Caco-2 (cell line): ENCODE measurements around the gene ATP1A1. TPM values are rescaled to one million over a fixed set of nuclear protein-coding genes. Genes with fewer than 3 reads are reported as not detected.

ENCODE experiments used
- BruUV-seq: library from RNA; stranded (reverse); fragments of 400-500 nt; replicated peaks from 2 replicates; lab custom pipeline; 2021; lab: Mats Ljungman, UMichigan
- CTCF ChIA-PET: fragments of 300-600 bp; sonication (Branson Sonifier 250); formaldehyde crosslinking; loops from one replicate; lab custom pipeline; 2022; ENCODE audit warnings: antibody characterized with exemption; lab: Charles Lee
- POLR2A ChIA-PET: fragments of 300-600 bp; sonication (Branson Sonifier 250); formaldehyde crosslinking; loops from one replicate; lab custom pipeline; 2022; ENCODE audit warnings: antibody characterized with exemption; lab: Charles Lee
- DNase-seq, 2 experiments: peaks; one replicate each; pipeline versions ENCODE4 v3.0.0 to v3.0.0-alpha.2; 2020 to 2022
- H3K27me3 ChIP-seq: replicated peaks from 2 replicates; pipeline ENCODE4 v1.6.0; 2011; ENCODE audit warnings: low read length; ENCODE audit not compliant: control insufficient read depth, insufficient read depth
- H3K36me3 ChIP-seq: 2 replicates; pipeline ENCODE4 v1.5.1; 2011; ENCODE audit warnings: low read length; ENCODE audit not compliant: control insufficient read depth, insufficient read depth
- H3K4me1 ChIP-seq: fragments of 250-450 bp; sonication (Bioruptor Pico); 2 replicates; pipeline ENCODE4 v1.5.1; 2020; ENCODE audit warnings: mild to moderate bottlenecking
- H3K4me3 ChIP-seq: 2 replicates; pipeline ENCODE4 v1.5.1; 2011; ENCODE audit warnings: low read depth, mild to moderate bottlenecking, control low read depth, low read length
- H3K9me3 ChIP-seq: fragments of 250-450 bp; sonication (Bioruptor Pico); 2 replicates; pipeline ENCODE4 v1.5.1; 2020; ENCODE audit warnings: mild to moderate bottlenecking, moderate library complexity
- H3K27ac Mint-ChIP-seq: one replicate; pipeline ENCODE4 v1.8.0; 2022; ENCODE audit warnings: mixed read lengths; ENCODE audit not compliant: unreplicated experiment
- H3K27me3 Mint-ChIP-seq: one replicate; pipeline ENCODE4 v1.8.0; 2022; ENCODE audit warnings: mixed read lengths; ENCODE audit not compliant: insufficient read depth, unreplicated experiment
- H3K36me3 Mint-ChIP-seq: one replicate; pipeline ENCODE4 v1.8.0; 2022; ENCODE audit warnings: mild to moderate bottlenecking, mixed read lengths; ENCODE audit not compliant: insufficient read depth, unreplicated experiment
- H3K4me1 Mint-ChIP-seq: one replicate; pipeline ENCODE4 v1.8.0; 2022; ENCODE audit warnings: low read depth, mixed read lengths; ENCODE audit not compliant: unreplicated experiment
- H3K4me3 Mint-ChIP-seq: one replicate; pipeline ENCODE4 v1.8.0; 2022; ENCODE audit warnings: mild to moderate bottlenecking, moderate library complexity, mixed read lengths; ENCODE audit not compliant: unreplicated experiment
- H3K9me3 Mint-ChIP-seq: one replicate; pipeline ENCODE4 v1.8.0; 2022; ENCODE audit warnings: mixed read lengths; ENCODE audit not compliant: unreplicated experiment
- CTCF ChIP-seq, 2 experiments: fragments of 200-600 bp in 1 of 2; IDR thresholded peaks; 1 replicate in 1 of 2; 2 replicates in 1 of 2; pipeline versions ENCODE4 v1.5.1 to v1.8.0; 2011 to 2022; ENCODE audit warnings: antibody characterized with exemption in 1 of 2, control low read depth in 1 of 2, inconsistent platforms in 1 of 2, low read depth in 1 of 2, low read length in 1 of 2, mild to moderate bottlenecking in 1 of 2, moderate library complexity in 1 of 2; ENCODE audit not compliant: insufficient read depth in 1 of 2, severe bottlenecking in 1 of 2, unreplicated experiment in 1 of 2
- intact Hi-C: fragments of 100-400 bp; cut with micrococcal nuclease; formaldehyde crosslinking; loops from one replicate; pipeline ENCODE4 v1.10.0; 2022; ENCODE audit not compliant: unreplicated experiment
- total RNA-seq: library from RNA; stranded (reverse); gene quantifications from 2 replicates; pipeline ENCODE4 v1.2.3, GENCODE V29; 2022

ATP1A1 gene
- total RNA-seq, 1 experiment from 2014 or later: 508 TPM

GRCh38 chr1:116391185-116391584, 18.1 kb downstream of the ATP1A1 start:
- H3K4me1 Mint-ChIP-seq: peaks cover 28% of the 10 kb centered on the region
- H3K36me3 ChIP-seq: no peaks in the 10 kb centered on the region; the same call in none of the 2 replicates

GRCh38 chr1:116392717-116393404, 19.8 kb downstream of the ATP1A1 start:
- H3K9me3 ChIP-seq: no peaks in the 10 kb centered on the region
- H3K9me3 Mint-ChIP-seq: no peaks in the 10 kb centered on the region
- no peak overlapping the region for H3K4me3 ChIP-seq
- no TSS peak for BruUV-seq
- ChIA-PET POLR2A (no interaction called here), CTCF (interaction anchor here (1.2 to 1.5 kb wide), 2 partner anchors 92 to 106 kb away, joined by 4 read pairs; no protein-coding TSS in a partner anchor)
- peaks cover 87% of the 10 kb centered on the region for H3K36me3 Mint-ChIP-seq
- no peaks in the 10 kb centered on the region for H3K27me3 ChIP-seq
- peaks cover 40% of the 10 kb centered on the region for H3K4me1 ChIP-seq
- intact Hi-C loops: no loop called here
- no peak for TF ChIP-seq CTCF (IDR thresholded peaks at IDR 0.05; ENCODE audit: insufficient read depth in 1 of 2, low read depth in 1 of 2, low read length in 1 of 2, severe bottlenecking in 1 of 2, unreplicated experiment in 1 of 2)
- peaks cover 28% of the 10 kb centered on the region for H3K4me1 Mint-ChIP-seq
- no peak overlapping the region for H3K4me3 Mint-ChIP-seq
- peaks cover 3% of the 10 kb centered on the region for H3K36me3 ChIP-seq
- H3K27me3 Mint-ChIP-seq: no peaks in the 10 kb centered on the region
- DNase-seq: no peak
- peak overlapping the region; percentile 53 for H3K27ac Mint-ChIP-seq

More at GRCh38 chr1:116391185-116391584, 18.1 kb downstream of the ATP1A1 start:
- BruUV-seq: no TSS peak
- Histone ChIP-seq H3K4me1 (peaks cover 40% of the 10 kb centered on the region), H3K27me3 (no peaks in the 10 kb centered on the region), H3K9me3 (no peaks in the 10 kb centered on the region), H3K4me3 (no peak overlapping the region)
- intact Hi-C loops: no loop called here
- no peaks in the 10 kb centered on the region for H3K9me3 Mint-ChIP-seq
- peaks cover 86% of the 10 kb centered on the region for H3K36me3 Mint-ChIP-seq
- ChIA-PET POLR2A (no interaction called here), CTCF (no interaction called here)
- no peak overlapping the region for H3K27ac Mint-ChIP-seq
- peak overlapping the region; percentile 2 for H3K4me3 Mint-ChIP-seq
- no peaks in the 10 kb centered on the region for H3K27me3 Mint-ChIP-seq
- no peak for DNase-seq
- no peak for TF ChIP-seq CTCF (IDR thresholded peaks at IDR 0.05; ENCODE audit: insufficient read depth in 1 of 2, low read depth in 1 of 2, low read length in 1 of 2, severe bottlenecking in 1 of 2, unreplicated experiment in 1 of 2)

- Histone ChIP-seq H3K9me3 (no peaks in the 10 kb centered on the region), H3K36me3 (peaks cover 4% of the 10 kb centered on the region), H3K4me3 (no peak overlapping the region), H3K27me3 (no peaks in the 10 kb centered on the region), H3K4me1 (peaks cover 40% of the 10 kb centered on the region)
- ChIA-PET POLR2A (no interaction called here), CTCF (interaction anchor here (0.5 to 1.5 kb wide), 3 partner anchors 78 to 105 kb away, joined by 3 to 4 read pairs (median 4); no protein-coding TSS in a partner anchor)
- Mint-ChIP-seq H3K4me1 (peaks cover 28% of the 10 kb centered on the region), H3K9me3 (no peaks in the 10 kb centered on the region), H3K4me3 (no peak overlapping the region), H3K27me3 (no peaks in the 10 kb centered on the region), H3K36me3 (peaks cover 87% of the 10 kb centered on the region), H3K27ac (peak overlapping the region; percentile 53)
- no peak for TF ChIP-seq CTCF (IDR thresholded peaks at IDR 0.05; ENCODE audit: insufficient read depth in 1 of 2, low read depth in 1 of 2, low read length in 1 of 2, severe bottlenecking in 1 of 2, unreplicated experiment in 1 of 2)
- intact Hi-C loops: no loop called here
- no TSS peak for BruUV-seq
- DNase-seq: no peak
Measured at GRCh38 chr1:116393792-116394191, 20.7 kb downstream of the ATP1A1 start.
